SH-SY5Y (cell line): ENCODE measurements around the gene SOSTDC1.

Experiments
- GATA2 ChIP-seq: IDR thresholded peaks from 2 replicates; pipeline ENCODE4 v1.6.1; 2011; ENCODE audit warnings: mild to moderate bottlenecking, low read depth, low read length
- GATA3 ChIP-seq: IDR thresholded peaks from 2 replicates; pipeline ENCODE4 v1.6.1; 2011; ENCODE audit warnings: low read depth, mild to moderate bottlenecking, low read length, moderate library complexity

SOSTDC1 gene

DNA sequence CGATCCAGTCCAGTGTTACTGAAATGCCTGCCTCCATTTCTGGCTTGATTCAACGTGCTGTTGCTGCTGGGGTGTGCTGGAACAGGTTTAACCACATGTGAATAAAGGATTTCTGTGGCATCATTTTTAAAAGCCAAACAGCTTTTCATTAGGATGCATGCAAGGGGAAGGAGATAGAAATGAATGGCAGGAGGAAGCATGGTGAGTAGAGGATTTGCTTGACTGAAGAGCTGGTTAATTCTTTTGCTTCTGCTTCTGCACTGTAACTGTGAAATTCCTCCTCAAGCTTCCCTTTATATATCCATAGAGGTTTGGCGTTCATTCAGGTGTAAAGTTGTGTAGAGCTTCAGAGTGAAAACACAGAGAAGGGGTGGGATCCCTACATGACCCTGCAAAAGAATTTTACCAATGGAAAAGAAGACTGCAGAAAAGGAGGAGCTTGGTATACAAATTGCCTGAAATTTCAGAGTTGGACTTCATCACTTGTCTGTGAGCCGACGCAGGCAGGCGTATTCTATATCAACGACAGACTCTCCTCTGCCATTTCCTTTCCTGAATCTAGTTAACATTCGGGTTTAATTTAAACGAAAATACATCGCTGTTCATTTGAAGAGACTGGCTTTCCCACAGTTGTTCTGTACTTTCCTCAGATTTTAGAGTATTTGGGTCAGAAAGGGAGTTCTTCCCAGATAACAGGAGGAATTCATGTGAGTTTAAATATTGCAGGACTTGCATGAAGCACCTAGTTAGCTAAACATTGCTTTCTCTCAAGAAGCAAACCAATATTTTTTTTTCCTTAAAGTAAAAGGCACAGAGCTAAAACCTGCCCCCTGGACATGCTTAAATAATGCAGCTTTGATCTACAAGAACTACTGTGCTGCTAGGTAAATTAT is at the start of gene SOSTDC1:
TSS of gene SOSTDC1 (minus strand) at position 270 of the 893 bp plus-strand sequence. CDS start at position 200, 70 bp downstream.
- TF ChIP-seq GATA3 (no peak), GATA2 (no peak)

GRCh38 chr7:16514729-16515128 is 49.2 kb upstream of the SOSTDC1 start:
- TF ChIP-seq GATA3 (no peak), GATA2 (no peak)

- TF ChIP-seq GATA2, result no peak
- no peak for TF ChIP-seq GATA3
Measured at GRCh38 chr7:16514271-16514670, 48.7 kb upstream of the SOSTDC1 start.

DNA sequence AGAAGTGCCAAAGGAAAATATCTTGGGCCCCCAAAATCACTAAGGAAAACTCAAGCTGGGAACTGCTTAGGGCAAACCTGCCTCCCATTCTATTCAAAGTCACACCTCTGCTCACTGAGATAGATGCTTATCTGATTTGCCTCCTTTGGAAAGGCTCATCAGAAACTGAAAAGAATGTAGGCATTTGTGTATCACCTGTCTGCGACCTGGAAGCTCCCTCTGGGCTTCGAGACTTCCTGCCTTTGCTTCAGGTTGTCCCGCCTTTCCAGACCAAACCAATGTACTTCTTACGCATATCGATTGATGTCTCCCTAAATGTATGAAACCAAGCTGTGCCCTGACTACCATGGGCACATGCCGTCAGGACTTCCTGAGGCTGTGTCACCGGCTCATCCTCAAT is 46.6 kb upstream of the SOSTDC1 start:
- TF ChIP-seq GATA2, result no peak
- no peak for TF ChIP-seq GATA3

DNA sequence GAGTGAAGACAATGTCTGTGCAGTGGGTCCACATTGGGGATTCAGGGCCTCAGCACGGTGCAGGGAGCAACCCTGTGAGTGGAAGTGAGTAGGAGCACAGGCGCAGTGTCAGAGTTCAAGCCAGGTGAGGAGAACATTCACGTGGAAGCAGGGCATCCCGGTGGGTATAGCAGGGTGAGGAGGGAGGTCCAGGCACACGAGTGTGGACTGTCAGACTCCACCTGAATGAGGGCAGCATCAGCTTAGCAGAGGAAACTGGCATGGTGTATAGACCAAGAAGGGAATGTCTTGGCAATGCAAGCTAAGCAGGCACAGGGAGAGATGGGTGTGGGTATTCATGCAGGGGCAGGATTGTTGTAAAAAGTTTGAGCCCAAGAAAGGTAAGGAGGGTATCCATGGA is 45.8 kb upstream of the SOSTDC1 start:
- TF ChIP-seq GATA2 (no peak), GATA3 (no peak)

- TF ChIP-seq GATA2 (no peak), GATA3 (no peak)
Measured at GRCh38 chr7:16509829-16510228, 44.3 kb upstream of the SOSTDC1 start.

DNA sequence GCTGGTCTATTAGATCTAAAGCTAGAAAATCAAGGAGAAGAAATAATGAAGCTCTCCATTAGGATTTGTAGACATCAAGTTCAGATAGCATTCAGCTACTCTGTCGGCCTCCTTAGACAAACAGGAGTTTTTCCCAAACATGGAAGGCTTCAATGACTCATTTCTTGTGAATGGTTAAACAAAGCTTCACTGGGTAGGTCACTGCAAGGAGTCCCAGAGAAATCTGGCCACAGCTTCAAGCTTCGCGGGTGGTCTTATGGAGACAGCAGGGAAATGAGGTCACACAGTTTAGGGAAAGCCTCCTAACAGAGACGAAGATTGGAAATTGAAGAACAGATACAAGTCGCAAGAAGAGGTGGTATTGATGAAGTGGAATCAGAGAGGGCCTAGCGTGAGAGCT is 38.5 kb upstream of the SOSTDC1 start:
- TF ChIP-seq GATA3, result no peak
- no peak for TF ChIP-seq GATA2

DNA sequence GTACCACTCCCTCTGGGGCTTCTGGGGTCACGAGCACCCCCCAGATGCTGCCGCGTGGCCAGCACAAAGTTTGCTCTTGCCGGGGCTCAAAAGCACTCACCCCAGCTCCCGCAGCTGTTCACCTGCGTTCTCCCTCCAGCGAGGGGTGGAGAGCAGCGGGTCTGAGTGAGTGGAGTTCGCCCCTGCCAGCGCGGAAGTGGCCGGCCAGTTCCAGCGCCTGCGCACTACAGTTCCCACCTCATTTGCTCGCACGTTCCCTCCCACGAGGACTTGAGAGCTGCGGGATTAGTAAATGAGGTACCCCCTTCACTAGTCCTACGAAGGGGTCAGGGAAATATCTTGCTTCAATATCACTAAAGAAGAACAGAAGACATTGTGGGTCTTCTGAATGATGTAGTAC is 36.8 kb upstream of the SOSTDC1 start:
- no peak for TF ChIP-seq GATA2
- TF ChIP-seq GATA3, result no peak

DNA sequence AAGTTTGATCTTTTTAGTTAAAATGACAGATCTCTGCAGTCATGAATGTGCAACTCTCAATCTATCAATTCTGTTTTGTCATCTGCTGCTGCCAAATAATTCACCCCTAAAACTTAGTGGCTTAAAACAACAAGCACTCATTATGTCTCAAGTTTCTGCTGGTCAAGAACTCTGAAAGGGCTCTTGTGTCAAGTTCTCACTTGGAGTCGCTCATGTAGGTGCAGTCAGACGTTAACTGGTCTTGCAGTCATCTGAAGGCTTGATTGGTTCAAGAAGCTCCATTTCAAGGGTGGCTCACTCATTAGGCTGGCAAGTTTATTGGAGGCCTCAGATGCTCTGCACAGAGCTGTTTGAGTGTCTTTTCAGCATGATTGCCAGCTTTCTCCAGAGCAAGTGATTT is 32.6 kb upstream of the SOSTDC1 start:
- no peak for TF ChIP-seq GATA3
- TF ChIP-seq GATA2, result no peak

GRCh38 chr7:16494955-16495719 is 29.6 kb upstream of the SOSTDC1 start:
- TF ChIP-seq GATA3 (no peak), GATA2 (no peak)

DNA sequence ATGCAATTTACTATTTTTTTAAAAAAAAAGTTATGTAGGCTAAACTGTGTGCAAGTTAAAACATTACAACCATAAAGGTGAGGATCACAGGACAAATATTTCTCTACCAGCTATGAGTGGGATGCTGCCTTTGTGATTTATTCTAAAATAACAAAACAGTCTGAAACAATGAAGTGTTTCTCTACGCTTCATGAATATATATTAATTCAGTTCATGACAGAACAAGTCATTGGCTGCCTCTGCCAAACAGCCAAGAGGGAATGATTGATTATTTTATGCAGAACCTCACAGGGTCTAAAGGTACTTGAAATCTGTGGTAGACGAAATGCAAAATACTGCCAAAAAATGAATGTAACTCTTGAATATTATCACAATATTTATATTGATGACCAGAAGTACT is 29.0 kb upstream of the SOSTDC1 start:
- no peak for TF ChIP-seq GATA2
- TF ChIP-seq GATA3, result no peak

- TF ChIP-seq GATA2, result no peak
- no peak for TF ChIP-seq GATA3
Measured at GRCh38 chr7:16493266-16493665, 27.7 kb upstream of the SOSTDC1 start.

DNA sequence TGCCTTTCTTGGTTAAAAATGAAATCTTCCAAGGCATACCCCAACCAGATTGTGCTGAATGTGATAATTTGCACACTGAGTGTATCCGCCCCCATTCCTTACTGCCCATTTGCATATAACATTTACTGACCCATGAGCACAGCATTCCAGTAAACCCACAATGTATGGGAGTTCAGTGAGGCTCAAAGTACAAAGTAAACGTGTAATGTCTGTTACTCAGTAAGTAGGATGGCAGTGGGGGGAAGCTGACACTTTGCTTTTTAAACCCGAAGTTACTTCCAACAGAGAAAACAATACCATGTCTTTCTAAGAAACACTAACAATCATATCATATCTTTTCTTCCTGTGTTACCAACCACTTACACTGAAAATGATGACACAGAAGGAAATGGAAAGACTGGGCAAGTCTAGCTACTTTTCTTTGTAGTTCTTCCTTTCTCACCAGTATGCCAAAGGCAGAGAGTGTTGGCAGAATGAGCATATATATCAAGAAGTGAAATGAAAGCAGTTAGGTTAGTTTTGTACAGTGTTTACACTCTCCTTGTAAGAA is 27.1 kb upstream of the SOSTDC1 start:
- TF ChIP-seq GATA2 (no peak), GATA3 (no peak)

GRCh38 chr7:16491148-16491547 is 25.6 kb upstream of the SOSTDC1 start:
- TF ChIP-seq GATA2 (no peak), GATA3 (no peak)

GRCh38 chr7:16484453-16485158 is 19.1 kb upstream of the SOSTDC1 start:
- TF ChIP-seq GATA3, result no peak
- no peak for TF ChIP-seq GATA2
